GM23338 (cell line): ENCODE data around the gene SLC2A8. TPM values are rescaled to one million over a fixed set of nuclear protein-coding genes. Genes with fewer than 3 reads are reported as not detected.

Experiments used
- ATAC-seq: fragments of 200-7000 bp; cut with Tn5 transposase; 3 replicates; pipeline ENCODE4 v1.9.1; 2020
- DNase-seq: peaks from one replicate; pipeline ENCODE4 v3.0.0-alpha.2; 2015; ENCODE audit warnings: low spot score
- H2AFZ ChIP-seq: fragments of 200-600 bp; sonication (generic); 2 replicates; pipeline ENCODE4 v1.8.0; 2016; ENCODE audit warnings: antibody characterized with exemption, mild to moderate bottlenecking, moderate library complexity
- H3F3A ChIP-seq: fragments of 200-600 bp; sonication (generic); replicated peaks from 2 replicates; pipeline ENCODE4 v1.8.0; 2017; ENCODE audit warnings: antibody characterized with exemption, mixed run types, low read depth
- H3K27ac ChIP-seq: fragments of 200-600 bp; sonication (generic); 2 replicates; pipeline ENCODE4 v1.6.1; 2016; ENCODE audit warnings: low read depth
- H3K27me3 ChIP-seq: fragments of 200-600 bp; sonication (generic); 2 replicates; pipeline ENCODE4 v1.8.0; 2016; ENCODE audit warnings: mild to moderate bottlenecking, mixed run types, moderate library complexity; ENCODE audit not compliant: insufficient read depth
- H3K36me3 ChIP-seq: fragments of 200-600 bp; sonication (generic); 2 replicates; pipeline ENCODE4 v1.8.0; 2016; ENCODE audit warnings: mild to moderate bottlenecking; ENCODE audit not compliant: insufficient read depth
- H3K4me1 ChIP-seq: fragments of 200-600 bp; sonication (generic); 2 replicates; pipeline ENCODE4 v1.8.0; 2016; ENCODE audit warnings: mild to moderate bottlenecking, moderate library complexity; ENCODE audit not compliant: insufficient read depth
- H3K4me2 ChIP-seq: fragments of 200-600 bp; sonication (generic); 2 replicates; pipeline ENCODE4 v1.7.1; 2017; ENCODE audit warnings: mixed run types
- H3K4me3 ChIP-seq: fragments of 200-600 bp; sonication (generic); 2 replicates; pipeline ENCODE4 v1.6.1; 2016; ENCODE audit warnings: mixed run types
- H3K79me2 ChIP-seq: fragments of 200-600 bp; sonication (generic); replicated peaks from 2 replicates; pipeline ENCODE4 v1.8.0; 2017; ENCODE audit warnings: mild to moderate bottlenecking; ENCODE audit not compliant: insufficient read depth
- H3K9me2 ChIP-seq: fragments of 200-600 bp; sonication (generic); 2 replicates; pipeline ENCODE4 v1.8.0; 2017; ENCODE audit not compliant: insufficient read depth
- H4K20me1 ChIP-seq: fragments of 200-600 bp; sonication (generic); replicated peaks from 2 replicates; pipeline ENCODE4 v1.8.0; 2017; ENCODE audit warnings: mild to moderate bottlenecking; ENCODE audit not compliant: insufficient read depth
- H3K27ac Mint-ChIP-seq: 2 replicates; pipeline ENCODE4 v1.8.0; 2020; ENCODE audit warnings: inconsistent platforms, mild to moderate bottlenecking, moderate library complexity, mixed read lengths
- H3K27me3 Mint-ChIP-seq: 3 replicates; pipeline ENCODE4 v1.8.0; 2022; ENCODE audit warnings: low read depth, mild to moderate bottlenecking, moderate library complexity, mixed read lengths, inconsistent platforms; ENCODE audit not compliant: insufficient read depth, poor library complexity
- H3K36me3 Mint-ChIP-seq: 3 replicates; pipeline ENCODE4 v1.8.0; 2021; ENCODE audit warnings: low read depth, mild to moderate bottlenecking, inconsistent platforms, moderate library complexity, mixed read lengths
- H3K4me1 Mint-ChIP-seq: 3 replicates; pipeline ENCODE4 v1.8.0; 2020; ENCODE audit warnings: mild to moderate bottlenecking, inconsistent platforms, mixed read lengths
- H3K4me3 Mint-ChIP-seq: 3 replicates; pipeline ENCODE4 v1.8.0; 2021; ENCODE audit warnings: moderate library complexity, mild to moderate bottlenecking, inconsistent platforms, mixed read lengths
- H3K9me3 Mint-ChIP-seq: 3 replicates; pipeline ENCODE4 v1.8.0; 2020; ENCODE audit warnings: moderate library complexity, mild to moderate bottlenecking, inconsistent platforms, mixed read lengths
- CREB1 ChIP-seq: fragments of 250-450 bp; sonication (Bioruptor Pico); IDR thresholded peaks from 2 replicates; pipeline ENCODE4 v1.5.0; 2020; ENCODE audit warnings: low read depth, mild to moderate bottlenecking, moderate library complexity
- EZH2 ChIP-seq: fragments of 200-600 bp; sonication (generic); IDR thresholded peaks from one replicate; pipeline ENCODE4 v1.8.0; 2017; ENCODE audit warnings: antibody characterized with exemption, mild to moderate bottlenecking, low read depth; ENCODE audit not compliant: unreplicated experiment
- EZH2phosphoT487 ChIP-seq: fragments of 200-600 bp; sonication (generic); IDR thresholded peaks from one replicate; pipeline ENCODE4 v1.8.1; 2018; ENCODE audit warnings: antibody characterized with exemption; ENCODE audit not compliant: unreplicated experiment
- NANOG ChIP-seq: IDR thresholded peaks from 2 replicates; pipeline ENCODE4 v1.6.1; 2016; ENCODE audit warnings: antibody characterized with exemption, borderline replicate concordance
- POLR2AphosphoS5 ChIP-seq: IDR thresholded peaks from 2 replicates; pipeline ENCODE4 v1.6.1; 2016; ENCODE audit warnings: antibody characterized with exemption, low read depth
- ZNF114 ChIP-seq: fragments of 250-450 bp; sonication (Bioruptor Pico); IDR thresholded peaks from 2 replicates; pipeline ENCODE4 v1.5.0; 2020; ENCODE audit warnings: mild to moderate bottlenecking, moderate library complexity
- polyA plus RNA-seq: library from polyadenylated mRNA; unstranded; fragments of >200 nt; fragmentation: Nextera tagmentation; extraction: Ambion mirVana; gene quantifications from 2 replicates; pipeline ENCODE4 v1.2.1, GENCODE V29; 2016
- total RNA-seq: library from RNA; depleted of rRNA; stranded (reverse); fragments of >200 nt; shearing (Covaris generic); gene quantifications from 2 replicates; pipeline ENCODE4 v1.2.3, GENCODE V29; 2014
- TF ChIP-seq, protein P1 (sequence below): IDR thresholded peaks from one replicate; pipeline ENCODE4 v1.6.1; 2018; ENCODE audit warnings: antibody characterized with exemption; ENCODE audit not compliant: unreplicated experiment
- TF ChIP-seq, protein P2 (sequence below), 2 experiments: fragments of 200-600 bp in 1 of 2; sonication (generic) in 1 of 2; conservative IDR thresholded peaks; 2 replicates each; pipeline versions ENCODE4 v1.5.1 to v1.6.1; 2016 to 2017; ENCODE audit warnings: antibody characterized with exemption in 2 of 2, low read depth in 2 of 2, mild to moderate bottlenecking in 2 of 2, moderate library complexity in 1 of 2

The SLC2A8 gene
- total and polyA plus RNA-seq, 2 experiments from 2014 or later, result 16.3 to 34.1 TPM

DNA sequence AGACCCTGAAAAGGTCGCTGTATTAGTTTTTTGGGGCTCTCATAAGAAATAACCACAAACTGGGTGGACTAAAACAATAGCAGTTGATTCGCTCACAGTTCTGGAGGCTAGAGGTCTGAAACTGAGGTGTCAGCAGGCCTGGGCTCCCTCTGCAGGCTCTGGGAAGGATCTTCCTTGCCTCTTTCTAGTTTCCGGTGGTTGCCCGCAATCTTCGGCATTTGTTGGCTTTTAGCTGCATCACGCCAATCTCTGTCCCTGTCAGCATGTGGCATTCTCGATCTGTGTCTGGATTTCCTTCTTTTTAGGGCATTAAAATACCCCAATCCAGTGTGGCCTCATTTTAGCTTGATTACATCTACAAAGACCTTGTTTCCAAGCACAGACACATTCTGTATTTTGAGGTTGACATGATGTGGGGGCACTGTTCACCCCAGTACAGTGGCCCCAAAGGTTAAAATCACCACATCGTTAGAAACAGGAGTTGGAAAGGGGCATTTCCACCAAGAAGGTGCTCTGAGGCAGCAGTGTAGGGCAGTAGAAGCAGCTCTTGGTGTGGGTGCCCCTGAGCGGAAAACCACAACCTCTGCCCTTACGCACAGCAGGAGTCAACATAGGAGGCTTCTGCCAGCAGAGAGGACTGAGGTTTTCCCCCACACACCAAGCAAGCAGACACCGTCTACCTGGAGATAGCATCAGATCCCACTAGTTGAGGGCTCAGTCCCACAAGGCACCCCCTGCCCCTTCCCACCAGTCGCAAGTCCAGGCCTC is 40.7 kb downstream of the SLC2A8 start:
- no peaks in the 10 kb centered on the region for H3K4me1 Mint-ChIP-seq
- Histone ChIP-seq H4K20me1 (peaks cover 4% of the 10 kb centered on the region), H3K4me2 (no peak overlapping the region), H3K79me2 (no peaks in the 10 kb centered on the region), H3K27me3 (no peaks in the 10 kb centered on the region), H3F3A (0 out of 2 replicates have a peak, but pooled peaks cover 5% of the 10 kb centered on the region), H3K27ac (no peak overlapping the region), H2AFZ (no peak overlapping the region), H3K4me3 (no peak overlapping the region), H3K9me2 (no peaks in the 10 kb centered on the region), H3K4me1 (no peaks in the 10 kb centered on the region), H3K36me3 (peaks cover 48% of the 10 kb centered on the region)
- H3K36me3 Mint-ChIP-seq, result peaks cover 89% of the 10 kb centered on the region
- no peak overlapping the region for H3K4me3 Mint-ChIP-seq
- no peaks in the 10 kb centered on the region for H3K9me3 Mint-ChIP-seq
- no peak overlapping the region for H3K27ac Mint-ChIP-seq
- peak; percentile 40 for DNase-seq
- TF ChIP-seq ZNF114 (no peak), CREB1 (CRISPR knock-in tag) (no peak)
- TF ChIP-seq, protein P1, sequence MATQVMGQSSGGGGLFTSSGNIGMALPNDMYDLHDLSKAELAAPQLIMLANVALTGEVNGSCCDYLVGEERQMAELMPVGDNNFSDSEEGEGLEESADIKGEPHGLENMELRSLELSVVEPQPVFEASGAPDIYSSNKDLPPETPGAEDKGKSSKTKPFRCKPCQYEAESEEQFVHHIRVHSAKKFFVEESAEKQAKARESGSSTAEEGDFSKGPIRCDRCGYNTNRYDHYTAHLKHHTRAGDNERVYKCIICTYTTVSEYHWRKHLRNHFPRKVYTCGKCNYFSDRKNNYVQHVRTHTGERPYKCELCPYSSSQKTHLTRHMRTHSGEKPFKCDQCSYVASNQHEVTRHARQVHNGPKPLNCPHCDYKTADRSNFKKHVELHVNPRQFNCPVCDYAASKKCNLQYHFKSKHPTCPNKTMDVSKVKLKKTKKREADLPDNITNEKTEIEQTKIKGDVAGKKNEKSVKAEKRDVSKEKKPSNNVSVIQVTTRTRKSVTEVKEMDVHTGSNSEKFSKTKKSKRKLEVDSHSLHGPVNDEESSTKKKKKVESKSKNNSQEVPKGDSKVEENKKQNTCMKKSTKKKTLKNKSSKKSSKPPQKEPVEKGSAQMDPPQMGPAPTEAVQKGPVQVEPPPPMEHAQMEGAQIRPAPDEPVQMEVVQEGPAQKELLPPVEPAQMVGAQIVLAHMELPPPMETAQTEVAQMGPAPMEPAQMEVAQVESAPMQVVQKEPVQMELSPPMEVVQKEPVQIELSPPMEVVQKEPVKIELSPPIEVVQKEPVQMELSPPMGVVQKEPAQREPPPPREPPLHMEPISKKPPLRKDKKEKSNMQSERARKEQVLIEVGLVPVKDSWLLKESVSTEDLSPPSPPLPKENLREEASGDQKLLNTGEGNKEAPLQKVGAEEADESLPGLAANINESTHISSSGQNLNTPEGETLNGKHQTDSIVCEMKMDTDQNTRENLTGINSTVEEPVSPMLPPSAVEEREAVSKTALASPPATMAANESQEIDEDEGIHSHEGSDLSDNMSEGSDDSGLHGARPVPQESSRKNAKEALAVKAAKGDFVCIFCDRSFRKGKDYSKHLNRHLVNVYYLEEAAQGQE, result no peak
- TF ChIP-seq, protein P2, sequence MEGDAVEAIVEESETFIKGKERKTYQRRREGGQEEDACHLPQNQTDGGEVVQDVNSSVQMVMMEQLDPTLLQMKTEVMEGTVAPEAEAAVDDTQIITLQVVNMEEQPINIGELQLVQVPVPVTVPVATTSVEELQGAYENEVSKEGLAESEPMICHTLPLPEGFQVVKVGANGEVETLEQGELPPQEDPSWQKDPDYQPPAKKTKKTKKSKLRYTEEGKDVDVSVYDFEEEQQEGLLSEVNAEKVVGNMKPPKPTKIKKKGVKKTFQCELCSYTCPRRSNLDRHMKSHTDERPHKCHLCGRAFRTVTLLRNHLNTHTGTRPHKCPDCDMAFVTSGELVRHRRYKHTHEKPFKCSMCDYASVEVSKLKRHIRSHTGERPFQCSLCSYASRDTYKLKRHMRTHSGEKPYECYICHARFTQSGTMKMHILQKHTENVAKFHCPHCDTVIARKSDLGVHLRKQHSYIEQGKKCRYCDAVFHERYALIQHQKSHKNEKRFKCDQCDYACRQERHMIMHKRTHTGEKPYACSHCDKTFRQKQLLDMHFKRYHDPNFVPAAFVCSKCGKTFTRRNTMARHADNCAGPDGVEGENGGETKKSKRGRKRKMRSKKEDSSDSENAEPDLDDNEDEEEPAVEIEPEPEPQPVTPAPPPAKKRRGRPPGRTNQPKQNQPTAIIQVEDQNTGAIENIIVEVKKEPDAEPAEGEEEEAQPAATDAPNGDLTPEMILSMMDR (conservative IDR thresholded peaks at IDR 0.05; ENCODE audit: low read depth in 2 of 2), result peak in 1 of 2 experiments; percentile 46; a peak in 3 of 4 replicates
- peaks cover 3% of the 10 kb centered on the region for H3K27me3 Mint-ChIP-seq
- ATAC-seq, result peak; percentile 56; the same call in 2 of the 3 replicates

DNA sequence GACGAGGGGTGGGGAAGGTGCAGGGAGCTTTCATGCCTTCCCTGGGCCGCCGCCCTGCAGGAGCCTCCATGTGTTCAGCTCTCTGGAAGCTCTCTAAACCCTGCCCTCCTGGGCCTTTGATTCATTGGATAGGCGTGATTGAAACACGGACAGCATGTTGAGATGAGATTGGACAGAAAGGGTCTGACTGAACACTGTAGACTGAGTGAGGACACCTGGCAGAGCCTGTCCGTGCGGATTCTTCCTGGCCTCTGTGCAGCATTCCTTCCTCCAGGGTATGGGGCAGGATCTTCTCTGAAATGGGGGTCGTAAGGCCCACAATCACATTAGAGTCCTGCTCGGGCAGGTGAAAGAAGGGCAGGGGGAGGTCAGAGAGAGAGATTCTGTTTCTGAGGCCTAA is 41.4 kb downstream of the SLC2A8 start:
- H3K4me3 ChIP-seq, result no peak overlapping the region

More for the DNA sequence above, 41.4 kb downstream of the SLC2A8 start:
- H3K27ac ChIP-seq, result no peak overlapping the region
- no peak overlapping the region for H3K4me2 ChIP-seq
- Mint-ChIP-seq H3K4me1 (no peaks in the 10 kb centered on the region), H3K36me3 (peaks cover 88% of the 10 kb centered on the region), H3K4me3 (no peak overlapping the region), H3K9me3 (no peaks in the 10 kb centered on the region), H3K27me3 (peaks cover 3% of the 10 kb centered on the region), H3K27ac (no peak overlapping the region)
- H4K20me1 ChIP-seq, result peaks cover 4% of the 10 kb centered on the region
- H3K36me3 ChIP-seq, result peaks cover 45% of the 10 kb centered on the region
- no peak for TF ChIP-seq EZH2
- TF ChIP-seq CREB1 (CRISPR knock-in tag), result no peak
- TF ChIP-seq NANOG, result no peak
- no peak for TF ChIP-seq EZH2phosphoT487
- TF ChIP-seq POLR2AphosphoS5, result no peak
- TF ChIP-seq ZNF114, result no peak
- H3K4me1 ChIP-seq, result no peaks in the 10 kb centered on the region
- H3K9me2 ChIP-seq, result no peaks in the 10 kb centered on the region
- H2AFZ ChIP-seq, result no peak overlapping the region
- no peaks in the 10 kb centered on the region for H3K79me2 ChIP-seq
- ATAC-seq (no peak), DNase-seq (no peak)
- H3F3A ChIP-seq, result 0 out of 2 replicates have a peak, but pooled peaks cover 5% of the 10 kb centered on the region
- H3K27me3 ChIP-seq, result no peaks in the 10 kb centered on the region
